Measurements from ENCODE around the gene STX5. TPM values are rescaled to one million over a fixed set of nuclear protein-coding genes. Genes with fewer than 3 reads are reported as not detected.
A peak's percentile ranks its signal among the peaks of the same experiment; 100 is the strongest.

The STX5 gene
- total and polyA plus RNA-seq, 9 of the 15 experiments (the other 6 are each of a cell fraction or from before 2014, with no cell fraction given), result 2.8 to 28.6 (median 23.7) TPM

GRCh38 chr11:62771144-62772021, 60.5 kb downstream of the STX5 start, which contains the start of gene TAF6L (continued):
- TF ChIP-seq HINFP (tag; conservative IDR thresholded peaks at IDR 0.05; ENCODE audit: low read depth) (no peak), U2AF2 (optimal IDR thresholded peaks at IDR 0.05; ENCODE audit: low read depth, low read length) (no peak), ZNF133 (CRISPR knock-in tag; IDR thresholded peaks at IDR 0.05) (no peak), NR2F6 (CRISPR knock-in tag; IDR thresholded peaks at IDR 0.05) (no peak; the same call in 1 of the 2 replicates), DEAF1 (CRISPR knock-in tag; IDR thresholded peaks at IDR 0.05) (no peak), NR4A1 (CRISPR knock-in tag; IDR thresholded peaks at IDR 0.05) (no peak), NR4A1 (tag; IDR thresholded peaks at IDR 0.05) (no peak), ZFP36 (IDR thresholded peaks at IDR 0.05; ENCODE audit: low read depth, low read length, partially characterized antibody) (no peak), ZNF121 (CRISPR knock-in tag; conservative IDR thresholded peaks at IDR 0.05) (no peak), KAT2B (IDR thresholded peaks at IDR 0.05; ENCODE audit: low read depth, low read length) (no peak), MAFG (tag; conservative IDR thresholded peaks at IDR 0.05) (no peak), ZKSCAN8 (CRISPR knock-in tag; IDR thresholded peaks at IDR 0.05) (no peak), FOXJ3 (CRISPR knock-in tag; IDR thresholded peaks at IDR 0.05) (no peak), THAP12 (CRISPR knock-in tag; IDR thresholded peaks at IDR 0.05) (0 out of 2 replicates have a peak, but pooled peaks have one; percentile 25), ZNF146 (CRISPR knock-in tag; IDR thresholded peaks at IDR 0.05; ENCODE audit: unreplicated experiment) (no peak), PRPF4 (IDR thresholded peaks at IDR 0.05; ENCODE audit: insufficient read depth, low read depth, low read length, poor library complexity, severe bottlenecking) (no peak), MAZ (CRISPR knock-in tag; conservative IDR thresholded peaks at IDR 0.05 in 1 of 2, IDR thresholded peaks at IDR 0.05 in 1 of 2) (peak; percentile 99), MBD1 (CRISPR knock-in tag; IDR thresholded peaks at IDR 0.05) (no peak), CEBPB (tag; IDR thresholded peaks at IDR 0.05) (no peak), BRCA1 (IDR thresholded peaks at IDR 0.05) (no peak), BRCA1 (CRISPR knock-in tag; IDR thresholded peaks at IDR 0.05) (no peak)

All from K562 (cell line).